Measurements from ENCODE around the gene GOLIM4.

GRCh38 chr3:168070919-168071318 is 24.8 kb downstream of the GOLIM4 start:
- TF ChIP-seq POLR2AphosphoS5 (IDR thresholded peaks at IDR 0.05; ENCODE audit: low read depth, low read length) (no peak), POLR2A (IDR thresholded peaks at IDR 0.05; ENCODE audit: insufficient read depth in 1 of 2, low read depth in 2 of 2, low read length in 2 of 2) (no peak), HNRNPUL1 (IDR thresholded peaks at IDR 0.05; ENCODE audit: low read depth, low read length) (no peak), NR3C1 (CRISPR knock-in tag; IDR thresholded peaks at IDR 0.05) (no peak), KDM3A (CRISPR knock-in tag; IDR thresholded peaks at IDR 0.05; ENCODE audit: low read depth) (no peak)

Measured in HepG2 (cell line).